C4-2B (cell line): Measurements from ENCODE around the gene CFTR.

ENCODE experiments used
- H3K27ac ChIP-seq: fragments of 450-650 bp; 2 replicates; pipeline ENCODE4 v1.5.1; 2017
- ZFX ChIP-seq: fragments of 450-650 bp; IDR thresholded peaks from 2 replicates; pipeline ENCODE4 v1.6.1; 2017
- TF ChIP-seq, protein P1 (sequence below): fragments of 450-650 bp; conservative IDR thresholded peaks from 2 replicates; pipeline ENCODE4 v1.5.1; 2017; ENCODE audit warnings: mild to moderate bottlenecking

CFTR gene

DNA sequence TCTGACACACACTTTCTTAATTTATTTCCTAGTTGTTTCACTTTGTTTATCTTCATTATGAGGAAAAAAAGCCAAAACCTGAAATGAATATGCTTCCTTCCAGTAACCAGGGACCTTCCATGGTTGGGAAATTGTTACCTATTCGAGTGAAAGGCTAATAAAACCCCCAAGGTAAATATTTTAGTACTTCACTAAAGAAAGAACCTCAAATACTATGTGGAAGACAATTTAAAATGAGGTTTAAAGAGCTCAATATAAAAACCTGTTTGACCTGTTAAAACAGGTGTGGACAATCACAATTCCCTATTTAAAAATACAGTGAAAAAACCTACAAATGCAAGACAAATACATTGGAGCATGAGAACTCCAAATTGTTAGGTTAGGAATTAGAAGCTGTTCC lies 192.6 kb downstream of the CFTR start:
- peak overlapping the region; percentile 81; the same call in 1 of the 2 replicates for H3K27ac ChIP-seq
- no peak for TF ChIP-seq ZFX
- TF ChIP-seq, protein P1, sequence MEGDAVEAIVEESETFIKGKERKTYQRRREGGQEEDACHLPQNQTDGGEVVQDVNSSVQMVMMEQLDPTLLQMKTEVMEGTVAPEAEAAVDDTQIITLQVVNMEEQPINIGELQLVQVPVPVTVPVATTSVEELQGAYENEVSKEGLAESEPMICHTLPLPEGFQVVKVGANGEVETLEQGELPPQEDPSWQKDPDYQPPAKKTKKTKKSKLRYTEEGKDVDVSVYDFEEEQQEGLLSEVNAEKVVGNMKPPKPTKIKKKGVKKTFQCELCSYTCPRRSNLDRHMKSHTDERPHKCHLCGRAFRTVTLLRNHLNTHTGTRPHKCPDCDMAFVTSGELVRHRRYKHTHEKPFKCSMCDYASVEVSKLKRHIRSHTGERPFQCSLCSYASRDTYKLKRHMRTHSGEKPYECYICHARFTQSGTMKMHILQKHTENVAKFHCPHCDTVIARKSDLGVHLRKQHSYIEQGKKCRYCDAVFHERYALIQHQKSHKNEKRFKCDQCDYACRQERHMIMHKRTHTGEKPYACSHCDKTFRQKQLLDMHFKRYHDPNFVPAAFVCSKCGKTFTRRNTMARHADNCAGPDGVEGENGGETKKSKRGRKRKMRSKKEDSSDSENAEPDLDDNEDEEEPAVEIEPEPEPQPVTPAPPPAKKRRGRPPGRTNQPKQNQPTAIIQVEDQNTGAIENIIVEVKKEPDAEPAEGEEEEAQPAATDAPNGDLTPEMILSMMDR: no peak

DNA sequence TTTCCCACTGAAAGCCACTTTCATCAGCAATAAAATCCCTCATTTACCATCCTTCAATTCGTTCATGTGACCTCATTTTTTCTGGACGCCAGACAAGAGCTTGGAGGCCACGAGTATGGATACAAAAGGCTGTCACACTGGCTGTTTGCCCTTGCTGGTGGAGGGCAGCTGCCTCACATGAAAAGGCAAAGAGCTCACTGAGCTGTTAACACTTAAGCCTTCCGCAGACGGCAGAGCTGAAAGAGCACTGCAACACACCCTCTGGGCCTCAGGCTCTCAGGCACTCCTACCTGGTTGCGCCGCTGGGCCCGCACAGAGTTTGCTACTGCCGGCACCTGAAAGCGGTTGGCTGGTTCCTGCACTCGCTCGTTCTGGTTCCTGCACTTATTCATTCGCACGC lies 193.5 kb downstream of the CFTR start:
- H3K27ac ChIP-seq: peak overlapping the region; percentile 81
- no peak for TF ChIP-seq ZFX
- TF ChIP-seq, protein P1: no peak

DNA sequence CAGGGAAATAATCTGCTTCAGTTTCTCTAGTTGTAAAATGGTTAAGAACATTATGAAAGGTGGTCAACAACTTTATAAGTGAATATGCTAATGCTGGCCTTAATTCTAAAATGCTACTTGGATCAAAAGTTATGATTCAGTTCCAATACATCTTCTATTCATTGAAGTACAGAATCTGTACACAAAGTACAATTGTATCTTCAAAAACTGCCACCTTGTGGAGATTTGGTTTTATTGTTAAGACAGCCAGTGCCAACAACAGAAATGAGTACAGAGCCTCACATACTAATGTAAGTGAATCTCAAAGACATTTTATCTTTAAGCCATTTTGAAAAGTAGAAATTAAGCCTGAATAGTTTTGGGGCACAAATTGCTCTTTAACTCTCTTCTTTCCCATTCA lies 194.0 kb downstream of the CFTR start:
- peak overlapping the region; percentile 81 for H3K27ac ChIP-seq
- no peak for TF ChIP-seq ZFX
- TF ChIP-seq, protein P1: peak; percentile 70

GRCh38 chr7:117674617-117675016 lies 194.8 kb downstream of the CFTR start:
- no peak for TF ChIP-seq ZFX
- TF ChIP-seq, protein P1: no peak
- H3K27ac ChIP-seq: no peak overlapping the region

DNA sequence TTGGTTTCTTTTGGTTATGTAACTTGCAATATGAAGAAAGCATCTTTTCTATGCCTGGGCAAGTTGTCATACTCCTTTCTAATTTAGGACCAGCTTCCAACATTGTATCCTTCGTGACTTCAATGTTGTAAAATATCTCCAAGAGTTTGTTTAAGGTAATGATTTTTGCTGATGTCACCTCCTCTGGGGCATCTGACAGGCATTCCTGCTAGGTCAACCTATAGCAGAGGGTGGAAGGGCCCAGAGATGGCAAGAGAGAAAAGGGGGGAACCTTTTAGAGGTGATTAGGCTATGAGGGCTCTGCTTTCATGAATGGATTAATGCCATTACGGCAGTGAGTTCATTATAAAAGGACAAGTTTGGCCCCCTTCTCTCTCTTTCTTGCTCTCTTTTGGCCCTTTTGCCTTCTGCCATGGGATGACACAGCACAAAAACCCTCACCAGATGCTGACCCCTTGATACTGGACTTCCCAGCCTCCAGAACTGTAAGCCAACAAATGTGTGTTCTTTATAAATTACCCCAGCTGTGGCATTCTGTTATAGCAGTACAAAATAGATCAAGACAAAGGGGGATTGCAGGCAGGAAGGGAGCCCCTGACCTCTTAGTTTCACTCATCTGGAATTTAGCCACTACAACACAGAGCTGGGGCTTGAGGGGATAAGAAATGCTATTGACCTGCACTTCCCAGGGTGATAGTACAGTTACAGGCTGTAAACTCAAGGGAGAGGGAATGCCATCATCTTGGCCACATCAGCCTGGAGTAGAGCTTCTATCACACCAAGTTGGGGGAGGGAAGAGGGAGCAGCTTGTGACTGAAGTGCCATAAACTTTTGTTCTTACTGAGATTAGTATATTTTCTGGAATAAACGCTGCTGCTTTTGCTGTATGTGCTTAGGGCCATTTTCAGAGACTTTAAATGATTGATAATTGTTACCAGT lies 195.9 kb downstream of the CFTR start:
- H3K27ac ChIP-seq: no peak overlapping the region
- TF ChIP-seq ZFX: no peak
- TF ChIP-seq, protein P1: no peak

- H3K27ac ChIP-seq: no peak overlapping the region
- TF ChIP-seq, protein P1: no peak
- no peak for TF ChIP-seq ZFX
Measured at GRCh38 chr7:117679120-117679519, 199.3 kb downstream of the CFTR start.

- H3K27ac ChIP-seq: no peak overlapping the region
- TF ChIP-seq, protein P1: no peak
- no peak for TF ChIP-seq ZFX
Measured at GRCh38 chr7:117682681-117683385, 203.0 kb downstream of the CFTR start.
